ENCODE results near the gene GPR84. TPM values are rescaled to one million over a fixed set of nuclear protein-coding genes. Genes with fewer than 3 reads are reported as not detected.

GPR84 gene
- total and polyA plus RNA-seq, 9 of the 15 experiments (the other 6 are each of a cell fraction or from before 2014, with no cell fraction given): 0.07 to 0.18 (median 0.11) TPM; not detected in 5

DNA sequence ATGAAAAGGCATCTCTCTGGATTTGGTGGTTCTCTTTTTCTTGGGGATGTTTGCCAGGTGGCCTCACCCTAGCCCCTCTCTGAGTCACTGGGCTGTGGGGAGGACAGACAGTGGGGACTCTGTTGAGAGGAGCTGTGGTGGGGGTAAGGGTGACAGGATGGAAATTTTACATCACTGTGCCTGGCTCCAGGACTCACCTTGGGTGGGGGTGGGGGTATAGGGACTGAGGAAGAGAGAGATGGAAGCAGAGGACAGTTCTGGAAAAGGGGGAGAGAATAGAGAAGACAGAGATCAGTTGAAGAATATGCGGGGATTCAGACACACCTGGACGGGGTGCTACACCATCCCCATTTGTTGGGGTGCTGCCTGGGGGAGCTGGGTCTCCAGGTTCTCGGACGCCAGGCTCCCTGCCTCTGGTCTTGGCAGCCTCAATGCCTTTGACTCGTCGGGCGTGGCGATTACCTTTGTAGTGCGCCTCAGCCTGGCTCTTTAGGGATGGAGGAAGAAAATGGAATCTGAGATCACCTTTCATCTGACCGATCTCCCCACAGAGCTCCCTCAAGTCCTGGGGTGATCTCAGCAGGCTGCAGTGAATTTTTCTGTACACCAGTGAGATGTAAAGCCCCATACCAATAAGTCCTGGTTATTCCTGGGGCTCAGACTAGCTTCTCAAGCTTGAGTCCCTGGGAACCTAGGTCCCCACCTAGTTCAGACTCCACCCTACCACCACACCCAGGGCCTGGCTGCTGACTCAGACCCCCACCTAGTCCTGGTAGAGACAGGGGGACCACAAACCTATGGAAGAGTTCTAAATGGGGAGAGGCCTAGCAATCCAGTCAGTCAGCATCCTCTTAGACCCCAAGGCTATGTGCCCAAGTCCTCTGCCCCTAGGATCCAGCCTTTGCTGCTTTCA is 9.6 kb upstream of the GPR84 start (continued):
- TF ChIP-seq RUNX1 (IDR thresholded peaks at IDR 0.05; ENCODE audit: low read depth): no peak
- TF ChIP-seq NONO (IDR thresholded peaks at IDR 0.05; ENCODE audit: low read depth in 2 of 2, low read length in 1 of 2): no peak
- no peak for TF ChIP-seq ZNF24 (IDR thresholded peaks at IDR 0.05)
- no peak for TF ChIP-seq ZNF57 (CRISPR knock-in tag; IDR thresholded peaks at IDR 0.05)

DNA sequence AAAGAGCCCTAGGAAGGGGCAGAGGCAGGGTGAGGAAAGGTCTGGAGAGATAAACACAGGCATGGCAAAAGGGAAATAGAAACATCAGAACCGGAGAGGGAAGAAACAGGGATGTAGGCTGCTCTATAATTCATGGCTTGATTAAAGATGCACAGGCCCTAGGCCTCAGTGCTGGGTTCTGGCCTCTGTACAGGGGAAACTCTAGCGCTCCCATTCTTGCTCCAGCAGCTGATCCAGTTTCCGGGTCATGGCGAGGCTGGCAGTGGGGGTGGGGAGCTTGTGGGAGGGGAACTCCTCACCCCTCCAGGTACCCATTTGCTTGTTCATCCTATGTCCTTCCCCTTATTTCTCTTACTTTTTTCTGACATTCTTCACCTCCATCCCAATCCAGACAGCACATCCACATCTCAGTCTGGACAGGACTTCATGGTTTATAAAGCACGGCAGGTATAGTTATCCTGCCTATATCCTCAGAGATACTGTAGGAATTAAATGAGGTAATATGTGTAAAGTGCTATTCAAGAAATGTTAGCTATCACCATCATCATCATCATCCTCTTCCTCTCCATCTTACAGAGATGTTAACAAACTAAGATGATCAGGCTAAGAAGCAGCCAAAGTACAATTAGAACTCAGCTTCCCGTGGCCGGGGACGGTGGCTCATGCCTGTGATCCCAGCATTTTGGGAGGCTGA is 8.0 kb upstream of the GPR84 start:
- DNase-seq (ENCODE audit: extremely low read depth in 1 of 4, low spot score in 3 of 4): no peak
- Histone ChIP-seq H3K4me3 (no peak overlapping the region), H3K27me3 (ENCODE audit: control insufficient read depth in 2 of 2, insufficient read depth in 2 of 2, low read length in 2 of 2) (no peaks in the 10 kb centered on the region), H4K20me1 (replicated peaks; ENCODE audit: control insufficient read depth, insufficient read depth, low read length) (no peaks in the 10 kb centered on the region; the same call in 1 of the 2 replicates), H3K79me2 (ENCODE audit: control insufficient read depth, insufficient read depth, low read length) (peaks cover 21% of the 10 kb centered on the region), H3K9me1 (ENCODE audit: control insufficient read depth, insufficient read depth, low read length) (no peaks in the 10 kb centered on the region), H3K36me3 (ENCODE audit: control insufficient read depth, insufficient read depth, low read length) (peaks cover 67% of the 10 kb centered on the region; the same call in 2 of the 3 replicates), H3K9ac (ENCODE audit: insufficient read depth in 1 of 2, low read depth in 2 of 2, low read length in 2 of 2) (no peak overlapping the region), H3K9me3 (replicated peaks; ENCODE audit: control insufficient read depth, insufficient read depth, low read depth, low read length) (no peaks in the 10 kb centered on the region), H3K4me1 (replicated peaks in 1 of 2; ENCODE audit: control insufficient read depth in 2 of 2, insufficient read depth in 2 of 2, low read length in 2 of 2) (peaks cover 51 to 58% of the 10 kb centered on the region in 2 experiments), H2AFZ (ENCODE audit: low read depth, low read length) (no peak overlapping the region), H3K27ac (ENCODE audit: extremely low read depth, low read depth, low read length) (no peak overlapping the region), H3K4me2 (ENCODE audit: insufficient read depth, low read length) (no peak overlapping the region)
- ChIA-PET POLR2A (interaction anchor here (1.0 to 2.7 kb wide), 2 partner anchors 81 to 92 kb away, joined by 3 to 11 read pairs; partner anchors contain the start of genes CBX5 and HNRNPA1), CTCF (ENCODE audit: low intra/inter-chr PET ratio) (no interaction called here)
- no TSS peak for BruUV-seq (replicated peaks)
- ATAC-seq: no peak
- no peak for FAIRE-seq
- WGBS (ENCODE audit: insufficient coverage, low coverage, missing lambda C conversion rate): 82% methylated on average over 8 of the region's 8 CpGs
- in situ Hi-C loops (cut with MboI): no loop called here
- intact Hi-C loops (cut with micrococcal nuclease): no loop called here
- TF ChIP-seq JUNB (CRISPR knock-in tag; conservative IDR thresholded peaks at IDR 0.05) (no peak), OTX1 (CRISPR knock-in tag; IDR thresholded peaks at IDR 0.05) (no peak), NCOA6 (IDR thresholded peaks at IDR 0.05) (no peak)
- TF ChIP-seq, protein P1, sequence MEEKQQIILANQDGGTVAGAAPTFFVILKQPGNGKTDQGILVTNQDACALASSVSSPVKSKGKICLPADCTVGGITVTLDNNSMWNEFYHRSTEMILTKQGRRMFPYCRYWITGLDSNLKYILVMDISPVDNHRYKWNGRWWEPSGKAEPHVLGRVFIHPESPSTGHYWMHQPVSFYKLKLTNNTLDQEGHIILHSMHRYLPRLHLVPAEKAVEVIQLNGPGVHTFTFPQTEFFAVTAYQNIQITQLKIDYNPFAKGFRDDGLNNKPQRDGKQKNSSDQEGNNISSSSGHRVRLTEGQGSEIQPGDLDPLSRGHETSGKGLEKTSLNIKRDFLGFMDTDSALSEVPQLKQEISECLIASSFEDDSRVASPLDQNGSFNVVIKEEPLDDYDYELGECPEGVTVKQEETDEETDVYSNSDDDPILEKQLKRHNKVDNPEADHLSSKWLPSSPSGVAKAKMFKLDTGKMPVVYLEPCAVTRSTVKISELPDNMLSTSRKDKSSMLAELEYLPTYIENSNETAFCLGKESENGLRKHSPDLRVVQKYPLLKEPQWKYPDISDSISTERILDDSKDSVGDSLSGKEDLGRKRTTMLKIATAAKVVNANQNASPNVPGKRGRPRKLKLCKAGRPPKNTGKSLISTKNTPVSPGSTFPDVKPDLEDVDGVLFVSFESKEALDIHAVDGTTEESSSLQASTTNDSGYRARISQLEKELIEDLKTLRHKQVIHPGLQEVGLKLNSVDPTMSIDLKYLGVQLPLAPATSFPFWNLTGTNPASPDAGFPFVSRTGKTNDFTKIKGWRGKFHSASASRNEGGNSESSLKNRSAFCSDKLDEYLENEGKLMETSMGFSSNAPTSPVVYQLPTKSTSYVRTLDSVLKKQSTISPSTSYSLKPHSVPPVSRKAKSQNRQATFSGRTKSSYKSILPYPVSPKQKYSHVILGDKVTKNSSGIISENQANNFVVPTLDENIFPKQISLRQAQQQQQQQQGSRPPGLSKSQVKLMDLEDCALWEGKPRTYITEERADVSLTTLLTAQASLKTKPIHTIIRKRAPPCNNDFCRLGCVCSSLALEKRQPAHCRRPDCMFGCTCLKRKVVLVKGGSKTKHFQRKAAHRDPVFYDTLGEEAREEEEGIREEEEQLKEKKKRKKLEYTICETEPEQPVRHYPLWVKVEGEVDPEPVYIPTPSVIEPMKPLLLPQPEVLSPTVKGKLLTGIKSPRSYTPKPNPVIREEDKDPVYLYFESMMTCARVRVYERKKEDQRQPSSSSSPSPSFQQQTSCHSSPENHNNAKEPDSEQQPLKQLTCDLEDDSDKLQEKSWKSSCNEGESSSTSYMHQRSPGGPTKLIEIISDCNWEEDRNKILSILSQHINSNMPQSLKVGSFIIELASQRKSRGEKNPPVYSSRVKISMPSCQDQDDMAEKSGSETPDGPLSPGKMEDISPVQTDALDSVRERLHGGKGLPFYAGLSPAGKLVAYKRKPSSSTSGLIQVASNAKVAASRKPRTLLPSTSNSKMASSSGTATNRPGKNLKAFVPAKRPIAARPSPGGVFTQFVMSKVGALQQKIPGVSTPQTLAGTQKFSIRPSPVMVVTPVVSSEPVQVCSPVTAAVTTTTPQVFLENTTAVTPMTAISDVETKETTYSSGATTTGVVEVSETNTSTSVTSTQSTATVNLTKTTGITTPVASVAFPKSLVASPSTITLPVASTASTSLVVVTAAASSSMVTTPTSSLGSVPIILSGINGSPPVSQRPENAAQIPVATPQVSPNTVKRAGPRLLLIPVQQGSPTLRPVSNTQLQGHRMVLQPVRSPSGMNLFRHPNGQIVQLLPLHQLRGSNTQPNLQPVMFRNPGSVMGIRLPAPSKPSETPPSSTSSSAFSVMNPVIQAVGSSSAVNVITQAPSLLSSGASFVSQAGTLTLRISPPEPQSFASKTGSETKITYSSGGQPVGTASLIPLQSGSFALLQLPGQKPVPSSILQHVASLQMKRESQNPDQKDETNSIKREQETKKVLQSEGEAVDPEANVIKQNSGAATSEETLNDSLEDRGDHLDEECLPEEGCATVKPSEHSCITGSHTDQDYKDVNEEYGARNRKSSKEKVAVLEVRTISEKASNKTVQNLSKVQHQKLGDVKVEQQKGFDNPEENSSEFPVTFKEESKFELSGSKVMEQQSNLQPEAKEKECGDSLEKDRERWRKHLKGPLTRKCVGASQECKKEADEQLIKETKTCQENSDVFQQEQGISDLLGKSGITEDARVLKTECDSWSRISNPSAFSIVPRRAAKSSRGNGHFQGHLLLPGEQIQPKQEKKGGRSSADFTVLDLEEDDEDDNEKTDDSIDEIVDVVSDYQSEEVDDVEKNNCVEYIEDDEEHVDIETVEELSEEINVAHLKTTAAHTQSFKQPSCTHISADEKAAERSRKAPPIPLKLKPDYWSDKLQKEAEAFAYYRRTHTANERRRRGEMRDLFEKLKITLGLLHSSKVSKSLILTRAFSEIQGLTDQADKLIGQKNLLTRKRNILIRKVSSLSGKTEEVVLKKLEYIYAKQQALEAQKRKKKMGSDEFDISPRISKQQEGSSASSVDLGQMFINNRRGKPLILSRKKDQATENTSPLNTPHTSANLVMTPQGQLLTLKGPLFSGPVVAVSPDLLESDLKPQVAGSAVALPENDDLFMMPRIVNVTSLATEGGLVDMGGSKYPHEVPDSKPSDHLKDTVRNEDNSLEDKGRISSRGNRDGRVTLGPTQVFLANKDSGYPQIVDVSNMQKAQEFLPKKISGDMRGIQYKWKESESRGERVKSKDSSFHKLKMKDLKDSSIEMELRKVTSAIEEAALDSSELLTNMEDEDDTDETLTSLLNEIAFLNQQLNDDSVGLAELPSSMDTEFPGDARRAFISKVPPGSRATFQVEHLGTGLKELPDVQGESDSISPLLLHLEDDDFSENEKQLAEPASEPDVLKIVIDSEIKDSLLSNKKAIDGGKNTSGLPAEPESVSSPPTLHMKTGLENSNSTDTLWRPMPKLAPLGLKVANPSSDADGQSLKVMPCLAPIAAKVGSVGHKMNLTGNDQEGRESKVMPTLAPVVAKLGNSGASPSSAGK (IDR thresholded peaks at IDR 0.05): no peak

Measured in K562 (cell line).